Nephron progenitor cell (in vitro differentiated cells): ENCODE results near the gene ZEB1.
"Not testable (repeated sequence)": the region's sequence is repeated elsewhere in the genome, so short reads cannot be mapped to it uniquely, and the experiment has no call there.

Source experiments
- DNase-seq: peaks from one replicate; pipeline ENCODE4 v3.0.0; 2021
- H3K27ac Mint-ChIP-seq: 2 replicates; pipeline ENCODE4 v1.8.0; 2021; ENCODE audit warnings: mild to moderate bottlenecking, moderate library complexity, mixed read lengths
- H3K27me3 Mint-ChIP-seq: 2 replicates; pipeline ENCODE4 v1.8.0; 2021; ENCODE audit warnings: mild to moderate bottlenecking, low read depth, mixed read lengths; ENCODE audit not compliant: poor library complexity
- H3K36me3 Mint-ChIP-seq: 2 replicates; pipeline ENCODE4 v1.8.0; 2021; ENCODE audit warnings: low read depth, mixed read lengths
- H3K4me1 Mint-ChIP-seq: 2 replicates; pipeline ENCODE4 v1.8.0; 2021; ENCODE audit warnings: mixed read lengths
- H3K4me3 Mint-ChIP-seq: 2 replicates; pipeline ENCODE4 v1.8.0; 2021; ENCODE audit warnings: mild to moderate bottlenecking, moderate library complexity, mixed read lengths
- H3K9me3 Mint-ChIP-seq: 2 replicates; pipeline ENCODE4 v1.8.0; 2021; ENCODE audit warnings: mild to moderate bottlenecking, moderate library complexity, mixed read lengths
- TF ChIP-seq, protein P1 (sequence below): fragments of 200-600 bp; sonication (generic); IDR thresholded peaks from 2 replicates; pipeline ENCODE4 v1.5.0; 2021; ENCODE audit warnings: antibody characterized with exemption

ZEB1 gene

DNA sequence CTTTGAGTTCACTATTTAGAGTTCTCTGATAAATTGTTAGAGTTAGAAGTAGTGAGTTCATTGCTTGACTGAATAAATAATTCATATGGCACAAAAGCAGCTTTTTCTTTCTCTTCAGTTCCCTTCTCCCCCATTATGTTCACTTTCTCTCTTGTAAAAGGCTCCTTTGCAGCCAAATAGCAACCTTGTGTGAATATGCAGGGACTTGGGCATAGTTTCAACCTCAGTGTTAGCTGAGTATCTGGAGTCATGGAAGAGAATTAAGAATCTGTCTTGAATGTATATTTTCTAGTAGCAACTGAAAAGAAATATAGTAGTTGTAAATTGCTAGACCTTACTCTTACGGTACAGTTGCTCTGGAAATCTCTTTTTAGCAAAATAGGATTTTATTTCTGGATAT lies 31.9 kb downstream of the ZEB1 start:
- H3K4me1 Mint-ChIP-seq: no peaks in the 10 kb centered on the region
- no peak for DNase-seq
- no peaks in the 10 kb centered on the region for H3K27me3 Mint-ChIP-seq
- TF ChIP-seq, protein P1, sequence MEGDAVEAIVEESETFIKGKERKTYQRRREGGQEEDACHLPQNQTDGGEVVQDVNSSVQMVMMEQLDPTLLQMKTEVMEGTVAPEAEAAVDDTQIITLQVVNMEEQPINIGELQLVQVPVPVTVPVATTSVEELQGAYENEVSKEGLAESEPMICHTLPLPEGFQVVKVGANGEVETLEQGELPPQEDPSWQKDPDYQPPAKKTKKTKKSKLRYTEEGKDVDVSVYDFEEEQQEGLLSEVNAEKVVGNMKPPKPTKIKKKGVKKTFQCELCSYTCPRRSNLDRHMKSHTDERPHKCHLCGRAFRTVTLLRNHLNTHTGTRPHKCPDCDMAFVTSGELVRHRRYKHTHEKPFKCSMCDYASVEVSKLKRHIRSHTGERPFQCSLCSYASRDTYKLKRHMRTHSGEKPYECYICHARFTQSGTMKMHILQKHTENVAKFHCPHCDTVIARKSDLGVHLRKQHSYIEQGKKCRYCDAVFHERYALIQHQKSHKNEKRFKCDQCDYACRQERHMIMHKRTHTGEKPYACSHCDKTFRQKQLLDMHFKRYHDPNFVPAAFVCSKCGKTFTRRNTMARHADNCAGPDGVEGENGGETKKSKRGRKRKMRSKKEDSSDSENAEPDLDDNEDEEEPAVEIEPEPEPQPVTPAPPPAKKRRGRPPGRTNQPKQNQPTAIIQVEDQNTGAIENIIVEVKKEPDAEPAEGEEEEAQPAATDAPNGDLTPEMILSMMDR: no peak
- H3K36me3 Mint-ChIP-seq: no peaks in the 10 kb centered on the region
- no peak overlapping the region for H3K4me3 Mint-ChIP-seq
- no peaks in the 10 kb centered on the region for H3K9me3 Mint-ChIP-seq
- no peak overlapping the region for H3K27ac Mint-ChIP-seq

DNA sequence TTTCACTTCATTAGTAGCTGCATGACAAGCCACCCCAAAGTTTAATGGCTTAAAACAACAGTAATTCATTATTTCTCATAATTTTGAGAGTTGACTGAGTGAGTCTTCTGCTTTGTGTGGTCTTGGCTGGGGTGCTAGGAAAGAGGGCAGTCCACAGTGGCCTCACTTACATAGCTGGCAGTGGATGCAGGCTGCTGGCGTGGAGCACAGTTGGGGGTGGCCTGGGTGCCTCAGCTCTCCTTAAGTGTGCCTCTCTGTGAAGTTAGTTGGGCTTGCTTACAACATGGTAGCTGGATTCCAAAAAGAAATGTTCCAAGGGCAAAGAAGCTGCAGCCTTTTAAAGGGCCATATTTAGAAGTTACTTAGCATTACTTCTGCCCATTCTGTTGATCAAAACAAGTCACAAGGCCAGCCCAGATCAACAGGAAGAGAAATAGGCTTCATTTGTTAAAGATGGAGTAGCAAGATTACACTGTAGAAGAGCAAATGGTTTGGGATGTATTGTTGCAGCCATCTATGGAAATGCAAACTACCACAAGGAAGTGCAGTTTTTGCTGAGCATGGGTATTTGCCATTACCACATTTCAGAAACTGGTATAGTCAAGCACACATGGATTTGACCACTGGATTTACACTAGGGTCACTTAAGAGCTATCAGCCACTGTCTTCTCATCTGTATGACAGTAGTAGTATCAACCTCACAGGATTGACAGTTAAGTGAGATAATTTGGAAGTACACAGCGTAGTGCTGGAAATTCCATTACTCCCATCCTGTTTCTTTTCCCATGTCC lies 33.6 kb downstream of the ZEB1 start:
- Mint-ChIP-seq H3K27ac (no peak overlapping the region), H3K4me1 (no peaks in the 10 kb centered on the region), H3K36me3 (no peaks in the 10 kb centered on the region), H3K4me3 (no peak overlapping the region), H3K27me3 (no peaks in the 10 kb centered on the region), H3K9me3 (no peaks in the 10 kb centered on the region)
- DNase-seq: no peak
- TF ChIP-seq, protein P1: no peak

DNA sequence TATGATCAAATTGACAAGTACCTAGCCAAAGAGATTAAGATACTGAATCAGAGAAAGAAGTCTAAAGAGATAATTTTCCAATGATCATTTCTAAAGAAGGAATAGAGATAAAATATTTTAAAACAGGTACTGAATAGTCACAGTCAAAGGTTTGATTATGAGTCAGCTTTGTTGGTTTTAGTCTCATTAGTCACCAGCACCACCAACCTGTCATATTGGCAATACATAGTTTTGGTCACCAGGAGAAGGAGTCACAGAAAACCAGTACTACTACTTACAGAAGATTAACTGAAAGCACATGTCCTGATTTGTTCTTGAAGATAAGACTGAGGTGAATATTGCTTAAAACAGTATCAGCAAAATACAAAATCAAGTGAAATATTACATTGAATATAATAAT lies 34.6 kb downstream of the ZEB1 start:
- Mint-ChIP-seq H3K27ac (no peak overlapping the region), H3K4me1 (no peaks in the 10 kb centered on the region), H3K36me3 (no peaks in the 10 kb centered on the region), H3K4me3 (no peak overlapping the region), H3K27me3 (no peaks in the 10 kb centered on the region), H3K9me3 (no peaks in the 10 kb centered on the region)
- TF ChIP-seq, protein P1: no peak
- no peak for DNase-seq

DNA sequence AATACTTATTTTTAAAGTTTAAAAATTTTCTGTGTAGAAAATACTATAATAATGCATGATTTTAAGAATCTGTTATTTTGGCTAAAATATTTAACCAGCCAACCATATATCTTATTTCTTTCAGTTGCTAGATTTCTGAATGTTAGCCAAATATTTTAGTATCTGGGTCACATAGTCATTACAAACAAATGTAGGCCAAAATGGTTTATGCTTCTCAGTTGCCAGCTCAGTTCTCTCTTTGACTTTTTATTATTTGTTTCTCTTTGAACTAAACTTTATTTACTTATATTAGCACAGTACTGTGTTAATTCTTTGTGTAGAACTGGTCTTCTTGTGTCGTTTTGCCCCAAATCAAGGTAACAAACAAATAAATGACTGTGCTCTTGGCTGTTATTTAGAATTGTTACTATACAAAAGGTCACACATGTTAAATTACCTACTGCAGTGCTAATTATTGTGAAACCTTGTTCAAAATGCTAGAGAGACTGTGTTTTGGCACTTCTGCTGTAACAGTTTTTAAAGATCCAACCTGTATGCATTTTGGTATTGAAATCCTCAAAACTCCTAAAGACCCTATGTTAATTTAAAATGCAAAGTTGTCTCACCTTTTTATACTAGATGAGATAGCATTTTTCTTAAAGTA lies 39.8 kb downstream of the ZEB1 start:
- Mint-ChIP-seq H3K27me3 (no peaks in the 10 kb centered on the region), H3K36me3 (peaks cover 36% of the 10 kb centered on the region)

DNA sequence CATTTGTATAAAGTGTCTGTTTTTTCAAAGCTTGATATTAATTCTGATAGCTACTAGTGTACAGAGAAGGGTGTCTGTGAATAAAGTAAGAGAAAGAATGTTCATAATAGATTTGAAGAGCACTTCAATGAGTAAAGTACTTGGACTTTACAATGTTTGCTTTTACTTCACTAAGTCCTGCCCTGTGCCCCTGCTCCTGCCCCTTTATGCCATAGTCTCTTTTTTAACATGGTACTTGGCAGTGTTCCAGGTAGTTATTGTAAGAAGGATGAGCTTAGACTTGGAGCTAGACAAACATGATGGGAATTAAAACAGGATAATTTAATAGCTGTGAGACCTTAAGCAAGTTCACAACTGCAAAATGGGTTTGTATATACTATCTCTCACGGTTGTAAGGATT lies 41.0 kb downstream of the ZEB1 start:
- no peak overlapping the region for H3K27ac Mint-ChIP-seq
- H3K4me3 Mint-ChIP-seq: no peak overlapping the region
- no peaks in the 10 kb centered on the region for H3K27me3 Mint-ChIP-seq
- peaks cover 42% of the 10 kb centered on the region for H3K36me3 Mint-ChIP-seq
- TF ChIP-seq, protein P1: no peak
- DNase-seq: no peak
- H3K4me1 Mint-ChIP-seq: no peaks in the 10 kb centered on the region
- H3K9me3 Mint-ChIP-seq: peaks cover 32% of the 10 kb centered on the region

More for the DNA sequence above, 39.8 kb downstream of the ZEB1 start:
- no peak for DNase-seq
- TF ChIP-seq, protein P1: no peak
- no peak overlapping the region for H3K4me3 Mint-ChIP-seq
- no peaks in the 10 kb centered on the region for H3K4me1 Mint-ChIP-seq
- H3K27ac Mint-ChIP-seq: no peak overlapping the region
- H3K9me3 Mint-ChIP-seq: peaks cover 32% of the 10 kb centered on the region

DNA sequence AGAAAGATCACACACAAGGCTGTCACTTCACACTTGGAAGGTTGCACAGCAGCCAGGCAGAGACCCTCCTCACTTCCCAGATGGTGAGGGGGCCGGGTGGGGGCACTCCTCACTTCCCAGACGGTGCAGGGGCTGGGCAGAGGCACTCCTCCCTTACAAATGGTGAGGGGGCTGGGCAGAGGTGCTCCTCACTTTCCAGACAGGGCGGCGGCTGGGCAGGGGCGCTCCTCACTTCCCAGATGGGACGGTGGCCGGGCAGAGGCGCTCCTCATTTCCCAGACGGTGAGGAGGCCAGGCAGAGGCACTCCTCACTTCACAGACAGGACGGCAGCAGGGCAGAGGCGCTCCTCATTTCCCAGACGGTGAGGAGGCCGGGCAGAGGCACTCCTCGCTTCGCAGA lies 42.5 kb downstream of the ZEB1 start:
- H3K9me3 Mint-ChIP-seq: peaks cover 32% of the 10 kb centered on the region
- H3K36me3 Mint-ChIP-seq: peaks cover 42% of the 10 kb centered on the region
- not testable (repeated sequence) for H3K4me1 Mint-ChIP-seq, H3K27me3 Mint-ChIP-seq, H3K27ac Mint-ChIP-seq, DNase-seq, H3K4me3 Mint-ChIP-seq
